Testis (tissue), 3 donors: ENCODE measurements around the gene RTN4IP1. TPM values are rescaled to one million over a fixed set of nuclear protein-coding genes. Genes with fewer than 3 reads are reported as not detected.

Experiments
- DNase-seq: peaks from one replicate; pipeline ENCODE4 v3.0.0-alpha.2; 2019
- H3K27ac ChIP-seq, 2 donors: fragments of 200-600 bp; sonication (generic); one replicate each; pipeline ENCODE4 v1.5.1; 2019
- H3K27me3 ChIP-seq: fragments of 200-600 bp; sonication (generic); one replicate; pipeline ENCODE4 v1.5.1; 2019
- H3K36me3 ChIP-seq: fragments of 200-600 bp; sonication (generic); one replicate; pipeline ENCODE4 v1.5.1; 2017; ENCODE audit warnings: low read depth; ENCODE audit errors: missing control alignments
- H3K4me1 ChIP-seq: fragments of 200-600 bp; sonication (generic); one replicate; pipeline ENCODE4 v1.5.1; 2019
- H3K4me3 ChIP-seq, 2 donors: fragments of 200-600 bp; sonication (generic); one replicate each; pipeline ENCODE4 v1.5.1; 2017 to 2019
- H3K9me3 ChIP-seq: fragments of 200-600 bp; sonication (generic); one replicate; pipeline ENCODE4 v1.5.1; 2017
- POLR2A ChIP-seq: fragments of 450-650 bp; IDR thresholded peaks from one replicate; pipeline ENCODE4 v1.6.1; 2017; ENCODE audit warnings: antibody characterized with exemption, mild to moderate bottlenecking, moderate library complexity
- WGBS, 2 donors: methylation state at CpG; one replicate each; pipeline ENCODE4 v1.1.5; 2018; 5-methylcytosine and 5-hydroxymethylcytosine counted together
- intact Hi-C: fragments of 100-400 bp; cut with DNase I; formaldehyde crosslinking; loops from one replicate; pipeline ENCODE4 v1.15.1; 2023; ENCODE audit warnings: low total_unique reads
- polyA plus RNA-seq: library from polyadenylated mRNA; stranded (reverse); fragments of 350-450 nt; fragmentation: Illumina TruSeq; extraction: RNeasy Lipid Tissue Mini Kit (QIAGEN cat#74804); gene quantifications from one replicate; pipeline ENCODE4 v1.2.3, GENCODE V29; 2014; ENCODE audit warnings: low read depth, low replicate concordance; ENCODE audit not compliant: insufficient read depth
- total RNA-seq, 2 donors: library from RNA; depleted of rRNA; stranded (reverse); fragments of >200 nt; gene quantifications; one replicate each; pipeline ENCODE4 v1.2.3, GENCODE V29; 2016
- TF ChIP-seq, protein P1 (sequence below), 3 experiments: fragments of 450-650 bp in 2 of 3; fragments of 200-600 bp in 1 of 3; sonication (generic) in 1 of 3; IDR thresholded peaks; one replicate each; pipeline ENCODE4 v1.5.1; 2016 to 2019; ENCODE audit warnings: antibody characterized with exemption in 3 of 3, mild to moderate bottlenecking in 2 of 3, moderate library complexity in 1 of 3

Gene RTN4IP1
- total and polyA plus RNA-seq, 3 donors from 2014 or later: 9.8 to 9.9 (median 9.9) TPM

DNA sequence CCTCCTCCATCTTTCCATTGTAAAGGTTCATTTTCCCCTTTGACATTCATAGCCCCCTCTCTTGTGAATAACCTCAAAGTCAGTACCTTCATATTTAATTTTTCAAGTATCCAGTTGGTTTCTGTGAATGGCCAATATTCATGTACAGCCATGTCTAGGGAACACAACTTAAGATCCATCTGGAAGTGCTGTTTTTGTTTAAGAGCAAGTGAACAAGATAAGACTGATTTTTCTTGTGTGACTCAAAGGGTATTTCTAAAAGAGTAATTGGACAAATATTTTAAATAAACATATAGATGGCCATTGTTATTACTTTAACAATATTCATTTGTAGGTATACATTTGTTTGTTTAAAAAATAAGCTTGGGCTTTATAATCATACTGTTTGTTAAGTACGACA lies 92.9 kb downstream of the RTN4IP1 start:
- no peak overlapping the region for H3K4me3 ChIP-seq
- intact Hi-C loops: no loop called here
- H3K36me3 ChIP-seq: no peaks in the 10 kb centered on the region
- TF ChIP-seq, protein P1, sequence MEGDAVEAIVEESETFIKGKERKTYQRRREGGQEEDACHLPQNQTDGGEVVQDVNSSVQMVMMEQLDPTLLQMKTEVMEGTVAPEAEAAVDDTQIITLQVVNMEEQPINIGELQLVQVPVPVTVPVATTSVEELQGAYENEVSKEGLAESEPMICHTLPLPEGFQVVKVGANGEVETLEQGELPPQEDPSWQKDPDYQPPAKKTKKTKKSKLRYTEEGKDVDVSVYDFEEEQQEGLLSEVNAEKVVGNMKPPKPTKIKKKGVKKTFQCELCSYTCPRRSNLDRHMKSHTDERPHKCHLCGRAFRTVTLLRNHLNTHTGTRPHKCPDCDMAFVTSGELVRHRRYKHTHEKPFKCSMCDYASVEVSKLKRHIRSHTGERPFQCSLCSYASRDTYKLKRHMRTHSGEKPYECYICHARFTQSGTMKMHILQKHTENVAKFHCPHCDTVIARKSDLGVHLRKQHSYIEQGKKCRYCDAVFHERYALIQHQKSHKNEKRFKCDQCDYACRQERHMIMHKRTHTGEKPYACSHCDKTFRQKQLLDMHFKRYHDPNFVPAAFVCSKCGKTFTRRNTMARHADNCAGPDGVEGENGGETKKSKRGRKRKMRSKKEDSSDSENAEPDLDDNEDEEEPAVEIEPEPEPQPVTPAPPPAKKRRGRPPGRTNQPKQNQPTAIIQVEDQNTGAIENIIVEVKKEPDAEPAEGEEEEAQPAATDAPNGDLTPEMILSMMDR (IDR thresholded peaks at IDR 0.05): no peak
- no peak for TF ChIP-seq POLR2A
- no peaks in the 10 kb centered on the region for H3K4me1 ChIP-seq
- WGBS, 2 donors: 91 to 92% methylated on average over 1 of the region's 1 CpG
- no peaks in the 10 kb centered on the region for H3K27me3 ChIP-seq
- H3K27ac ChIP-seq: no peak overlapping the region
- no peak for DNase-seq
- H3K9me3 ChIP-seq: no peaks in the 10 kb centered on the region

DNA sequence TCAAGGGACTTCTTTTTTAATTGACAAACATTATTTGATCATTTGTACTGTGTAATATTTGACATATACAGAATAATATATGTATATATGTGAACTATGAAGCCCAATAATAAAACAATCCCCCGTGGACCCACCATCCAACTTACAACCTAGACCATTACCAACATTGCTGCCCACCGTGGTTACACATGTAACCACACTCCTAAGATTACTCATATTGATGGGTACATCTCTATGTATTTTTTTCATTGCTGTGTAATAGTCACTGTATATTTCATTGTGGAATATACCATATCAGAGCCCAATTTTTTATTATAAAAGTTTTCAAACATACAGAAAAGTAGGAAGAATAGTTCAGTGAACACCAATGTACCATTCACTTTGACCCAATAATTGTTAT lies 94.3 kb downstream of the RTN4IP1 start:
- no peak for DNase-seq
- Histone ChIP-seq H3K27ac (no peak overlapping the region), H3K4me3 (no peak overlapping the region), H3K4me1 (no peaks in the 10 kb centered on the region), H3K27me3 (no peaks in the 10 kb centered on the region), H3K9me3 (no peaks in the 10 kb centered on the region), H3K36me3 (no peaks in the 10 kb centered on the region)
- intact Hi-C loops: no loop called here
- TF ChIP-seq, protein P1 (IDR thresholded peaks at IDR 0.05): no peak
- TF ChIP-seq POLR2A: no peak
- WGBS, 2 donors: 87 to 92% methylated on average over 2 of the region's 2 CpGs

DNA sequence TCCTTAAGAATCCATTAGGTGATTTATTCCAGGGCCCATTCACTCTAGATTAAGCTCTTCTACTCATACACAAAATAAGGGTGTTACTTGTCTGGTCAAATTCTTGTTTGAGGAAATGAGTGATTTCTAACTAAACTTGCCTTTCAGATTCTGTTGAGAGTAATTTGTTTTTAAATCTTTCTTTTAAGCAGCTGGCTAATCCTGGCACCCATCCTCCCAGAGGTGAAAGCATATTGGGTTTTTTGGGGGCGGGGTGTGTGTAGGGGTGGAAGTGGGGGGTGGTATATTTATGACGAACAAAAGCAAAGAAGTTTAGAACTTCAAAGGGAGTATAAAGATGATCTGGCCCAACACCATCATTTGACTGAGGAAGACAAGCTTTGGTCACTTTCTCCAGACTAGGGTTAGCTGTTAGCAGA lies 94.7 kb downstream of the RTN4IP1 start:
- intact Hi-C loops: no loop called here
- Histone ChIP-seq H3K9me3 (no peaks in the 10 kb centered on the region), H3K36me3 (no peaks in the 10 kb centered on the region), H3K4me1 (no peaks in the 10 kb centered on the region), H3K4me3 (no peak overlapping the region), H3K27me3 (no peaks in the 10 kb centered on the region), H3K27ac (no peak overlapping the region)
- TF ChIP-seq, protein P1 (IDR thresholded peaks at IDR 0.05): no peak
- TF ChIP-seq POLR2A: no peak
- DNase-seq: no peak
- WGBS, 2 donors: 46 to 58% methylated on average over 2 of the region's 2 CpGs

DNA sequence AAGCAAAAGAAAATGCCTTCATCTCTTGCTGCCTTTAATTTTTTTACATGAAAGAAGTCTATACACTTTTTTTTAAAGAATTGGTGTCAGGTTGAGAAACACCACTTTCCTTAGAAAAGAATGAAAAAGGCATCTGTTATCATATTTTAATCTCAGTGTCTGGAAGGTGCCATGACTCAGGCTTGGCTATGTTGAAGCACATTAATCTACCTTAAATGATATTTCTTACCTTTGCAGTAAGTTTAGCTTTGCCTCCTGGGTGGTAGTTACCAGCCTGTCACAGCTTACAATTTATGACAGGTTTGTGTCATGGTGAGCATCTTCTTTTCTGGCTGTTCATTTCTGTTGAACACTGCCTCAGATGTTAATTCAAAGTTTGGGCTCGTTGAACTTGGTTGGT lies 95.3 kb downstream of the RTN4IP1 start:
- WGBS, 2 donors: 0 to 43% methylated on average over 1 of the region's 1 CpG
- intact Hi-C loops: no loop called here

DNA sequence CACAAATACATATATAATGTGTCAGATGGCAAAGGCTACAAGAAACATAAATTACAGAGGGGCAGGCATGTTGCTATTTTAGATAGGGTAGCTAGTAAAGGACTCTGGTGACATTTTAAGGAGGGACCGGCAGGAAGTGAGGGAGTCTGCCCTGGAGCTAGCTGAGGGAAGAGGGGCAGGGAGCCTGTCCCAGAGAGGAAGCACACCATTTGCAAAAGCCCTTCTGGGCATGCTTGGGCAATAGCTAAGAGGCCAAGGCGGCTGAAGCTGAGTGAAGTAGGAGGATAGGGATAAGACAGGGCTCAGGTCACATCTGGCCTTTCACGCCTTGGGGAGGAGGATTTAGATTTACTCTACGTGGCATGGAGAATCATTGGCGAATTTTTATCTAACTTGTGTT lies 96.2 kb downstream of the RTN4IP1 start:
- no peaks in the 10 kb centered on the region for H3K4me1 ChIP-seq
- TF ChIP-seq, protein P1 (IDR thresholded peaks at IDR 0.05): no peak
- TF ChIP-seq POLR2A: no peak
- H3K27ac ChIP-seq: no peak overlapping the region
- H3K4me3 ChIP-seq: no peak overlapping the region
- no peaks in the 10 kb centered on the region for H3K27me3 ChIP-seq
- WGBS, 2 donors: 38 to 61% methylated on average over 4 to 5 of the region's 5 CpGs
- H3K9me3 ChIP-seq: no peaks in the 10 kb centered on the region
- intact Hi-C loops: no loop called here
- no peak for DNase-seq
- no peaks in the 10 kb centered on the region for H3K36me3 ChIP-seq

More for the DNA sequence above, 95.3 kb downstream of the RTN4IP1 start:
- no peaks in the 10 kb centered on the region for H3K4me1 ChIP-seq
- H3K27me3 ChIP-seq: no peaks in the 10 kb centered on the region
- no peak overlapping the region for H3K4me3 ChIP-seq
- H3K9me3 ChIP-seq: no peaks in the 10 kb centered on the region
- no peak overlapping the region for H3K27ac ChIP-seq
- DNase-seq: no peak
- no peaks in the 10 kb centered on the region for H3K36me3 ChIP-seq
- TF ChIP-seq POLR2A: no peak
- TF ChIP-seq, protein P1 (IDR thresholded peaks at IDR 0.05): no peak
